PFSK-1 (cell line): ENCODE measurements around the gene MZB1.

Experiments used
- SIN3A ChIP-seq: IDR thresholded peaks from 2 replicates; pipeline ENCODE4 v1.6.1; 2012; ENCODE audit warnings: mild to moderate bottlenecking, low read length, moderate library complexity, borderline replicate concordance; ENCODE audit not compliant: insufficient read depth
- TF ChIP-seq, protein P1 (sequence below), 2 experiments: IDR thresholded peaks; 2 replicates each; pipeline versions ENCODE4 v1.6.1 to v1.8.0; 2011 to 2012; ENCODE audit warnings: low read depth in 2 of 2, low read length in 2 of 2, control low read depth in 1 of 2, inconsistent platforms in 1 of 2, mild to moderate bottlenecking in 1 of 2, moderate library complexity in 1 of 2; ENCODE audit not compliant: insufficient read depth in 1 of 2

DNA sequence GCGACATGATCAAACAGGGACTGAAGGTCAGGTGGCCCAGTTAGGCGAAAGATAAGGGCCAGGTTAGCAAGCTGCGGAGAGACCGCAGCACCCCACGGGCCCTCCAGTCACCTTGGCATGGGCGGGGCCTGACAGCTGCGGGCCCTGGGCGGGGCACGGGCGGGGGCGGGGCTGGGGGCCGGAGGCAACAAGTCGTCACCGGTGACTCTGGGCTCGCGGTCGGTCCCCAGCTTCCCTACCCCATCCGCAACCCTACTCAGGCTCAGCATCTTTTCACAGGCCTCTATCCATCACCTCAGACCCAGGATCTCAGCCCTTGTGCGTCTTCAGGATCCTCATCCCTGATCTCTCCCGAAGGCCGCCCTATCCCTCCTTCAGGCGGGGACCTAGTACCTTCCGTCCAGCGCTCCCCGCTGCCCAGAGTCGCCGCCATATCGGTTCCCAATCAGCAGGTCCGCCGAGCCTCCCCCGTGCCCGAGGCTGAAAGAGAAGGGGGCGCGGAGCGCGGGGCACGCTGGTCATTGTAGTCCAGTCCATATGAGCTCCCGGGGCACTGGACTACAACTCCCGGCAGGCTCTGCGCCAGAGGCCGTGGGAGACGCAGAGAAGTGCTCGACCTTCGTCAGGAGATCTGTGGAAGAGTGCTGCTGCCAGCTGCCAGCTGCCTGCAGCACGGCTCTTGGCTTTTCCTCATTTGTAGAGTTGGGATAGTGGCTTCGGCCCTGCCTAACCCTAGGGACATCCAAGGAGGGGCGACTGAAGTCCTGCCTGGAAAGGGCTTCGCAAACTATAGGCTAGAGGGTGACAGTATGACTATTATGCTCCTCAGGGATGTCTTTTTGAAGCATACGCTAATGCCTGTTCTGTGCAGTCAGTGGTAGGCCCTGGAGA lies 49.5 kb upstream of the MZB1 start, which contains the start of gene DNAJC18:
- TF ChIP-seq, protein P1, sequence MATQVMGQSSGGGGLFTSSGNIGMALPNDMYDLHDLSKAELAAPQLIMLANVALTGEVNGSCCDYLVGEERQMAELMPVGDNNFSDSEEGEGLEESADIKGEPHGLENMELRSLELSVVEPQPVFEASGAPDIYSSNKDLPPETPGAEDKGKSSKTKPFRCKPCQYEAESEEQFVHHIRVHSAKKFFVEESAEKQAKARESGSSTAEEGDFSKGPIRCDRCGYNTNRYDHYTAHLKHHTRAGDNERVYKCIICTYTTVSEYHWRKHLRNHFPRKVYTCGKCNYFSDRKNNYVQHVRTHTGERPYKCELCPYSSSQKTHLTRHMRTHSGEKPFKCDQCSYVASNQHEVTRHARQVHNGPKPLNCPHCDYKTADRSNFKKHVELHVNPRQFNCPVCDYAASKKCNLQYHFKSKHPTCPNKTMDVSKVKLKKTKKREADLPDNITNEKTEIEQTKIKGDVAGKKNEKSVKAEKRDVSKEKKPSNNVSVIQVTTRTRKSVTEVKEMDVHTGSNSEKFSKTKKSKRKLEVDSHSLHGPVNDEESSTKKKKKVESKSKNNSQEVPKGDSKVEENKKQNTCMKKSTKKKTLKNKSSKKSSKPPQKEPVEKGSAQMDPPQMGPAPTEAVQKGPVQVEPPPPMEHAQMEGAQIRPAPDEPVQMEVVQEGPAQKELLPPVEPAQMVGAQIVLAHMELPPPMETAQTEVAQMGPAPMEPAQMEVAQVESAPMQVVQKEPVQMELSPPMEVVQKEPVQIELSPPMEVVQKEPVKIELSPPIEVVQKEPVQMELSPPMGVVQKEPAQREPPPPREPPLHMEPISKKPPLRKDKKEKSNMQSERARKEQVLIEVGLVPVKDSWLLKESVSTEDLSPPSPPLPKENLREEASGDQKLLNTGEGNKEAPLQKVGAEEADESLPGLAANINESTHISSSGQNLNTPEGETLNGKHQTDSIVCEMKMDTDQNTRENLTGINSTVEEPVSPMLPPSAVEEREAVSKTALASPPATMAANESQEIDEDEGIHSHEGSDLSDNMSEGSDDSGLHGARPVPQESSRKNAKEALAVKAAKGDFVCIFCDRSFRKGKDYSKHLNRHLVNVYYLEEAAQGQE (IDR thresholded peaks at IDR 0.05; ENCODE audit: insufficient read depth in 1 of 2, low read depth in 2 of 2, low read length in 2 of 2) = no peak
- no peak for TF ChIP-seq SIN3A
